DOHH2 (cell line): ENCODE data around the gene PDE4DIP.
"Not testable (repeated sequence)": the region's sequence is repeated elsewhere in the genome, so short reads cannot be mapped to it uniquely, and the experiment has no call there.

ENCODE experiments used
- CTCF ChIP-seq: fragments of 200-600 bp; sonication (generic); IDR thresholded peaks from one replicate; pipeline ENCODE4 v1.5.1; 2014; ENCODE audit warnings: antibody characterized with exemption, mild to moderate bottlenecking, low read depth, low read length; ENCODE audit not compliant: poor library complexity, severe bottlenecking
- EZH2phosphoT487 ChIP-seq: fragments of 200-600 bp; sonication (generic); IDR thresholded peaks from 2 replicates; pipeline ENCODE4 v1.6.1; 2017; ENCODE audit warnings: borderline replicate concordance, mild to moderate bottlenecking, antibody characterized with exemption, low read length, moderate library complexity, mixed read lengths

GRCh38 chr1:148853363-148853762 is 9.1 kb downstream of the PDE4DIP start:
- not testable (repeated sequence) for TF ChIP-seq CTCF, EZH2phosphoT487
